GM18520 (cell line): ENCODE results near the gene NOL4L.
"Not testable (repeated sequence)": the region's sequence is repeated elsewhere in the genome, so short reads cannot be mapped to it uniquely, and the experiment has no call there.

Source experiments
- ATAC-seq: cut with Tn5 transposase; IDR thresholded peaks from one replicate; pipeline ENCODE4 v1.9.1; 2021; ENCODE audit not compliant: unreplicated experiment

Gene NOL4L

DNA sequence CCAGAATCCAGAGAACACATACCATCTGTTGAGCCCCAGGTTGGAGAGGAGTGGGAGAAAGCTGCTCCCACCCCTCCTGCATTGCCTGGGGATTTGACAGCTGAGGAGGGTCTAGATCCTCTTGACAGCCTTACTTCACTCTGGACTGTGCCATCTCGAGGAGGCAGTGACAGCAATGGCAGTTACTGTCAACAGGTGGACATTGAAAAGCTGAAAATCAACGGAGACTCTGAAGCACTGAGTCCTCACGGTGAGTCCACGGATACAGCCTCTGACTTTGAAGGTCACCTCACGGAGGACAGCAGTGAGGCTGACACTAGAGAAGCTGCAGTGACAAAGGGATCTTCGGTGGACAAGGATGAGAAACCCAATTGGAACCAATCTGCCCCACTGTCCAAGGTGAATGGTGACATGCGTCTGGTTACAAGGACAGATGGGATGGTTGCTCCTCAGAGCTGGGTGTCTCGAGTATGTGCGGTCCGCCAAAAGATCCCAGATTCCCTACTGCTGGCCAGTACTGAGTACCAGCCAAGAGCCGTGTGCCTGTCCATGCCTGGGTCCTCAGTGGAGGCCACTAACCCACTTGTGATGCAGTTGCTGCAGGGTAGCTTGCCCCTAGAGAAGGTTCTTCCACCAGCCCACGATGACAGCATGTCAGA lies 149.6 kb downstream of the NOL4L start:
- ATAC-seq = no peak

DNA sequence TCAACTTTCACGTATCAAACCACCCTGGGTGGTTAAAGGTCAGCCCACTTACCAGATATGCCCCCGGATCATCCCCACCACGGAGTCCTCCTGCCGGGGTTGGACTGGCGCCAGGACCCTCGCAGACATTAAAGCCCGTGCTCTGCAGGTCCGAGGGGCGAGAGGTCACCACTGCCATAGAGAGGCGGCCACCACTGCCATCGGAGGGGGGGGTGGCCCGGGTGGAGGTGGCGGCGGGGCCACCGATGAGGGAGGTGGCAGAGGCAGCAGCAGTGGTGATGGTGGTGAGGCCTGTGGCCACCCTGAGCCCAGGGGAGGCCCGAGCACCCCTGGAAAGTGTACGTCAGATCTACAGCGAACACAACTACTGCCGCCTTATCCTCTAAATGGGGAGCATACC lies 150.7 kb downstream of the NOL4L start:
- ATAC-seq = no peak

DNA sequence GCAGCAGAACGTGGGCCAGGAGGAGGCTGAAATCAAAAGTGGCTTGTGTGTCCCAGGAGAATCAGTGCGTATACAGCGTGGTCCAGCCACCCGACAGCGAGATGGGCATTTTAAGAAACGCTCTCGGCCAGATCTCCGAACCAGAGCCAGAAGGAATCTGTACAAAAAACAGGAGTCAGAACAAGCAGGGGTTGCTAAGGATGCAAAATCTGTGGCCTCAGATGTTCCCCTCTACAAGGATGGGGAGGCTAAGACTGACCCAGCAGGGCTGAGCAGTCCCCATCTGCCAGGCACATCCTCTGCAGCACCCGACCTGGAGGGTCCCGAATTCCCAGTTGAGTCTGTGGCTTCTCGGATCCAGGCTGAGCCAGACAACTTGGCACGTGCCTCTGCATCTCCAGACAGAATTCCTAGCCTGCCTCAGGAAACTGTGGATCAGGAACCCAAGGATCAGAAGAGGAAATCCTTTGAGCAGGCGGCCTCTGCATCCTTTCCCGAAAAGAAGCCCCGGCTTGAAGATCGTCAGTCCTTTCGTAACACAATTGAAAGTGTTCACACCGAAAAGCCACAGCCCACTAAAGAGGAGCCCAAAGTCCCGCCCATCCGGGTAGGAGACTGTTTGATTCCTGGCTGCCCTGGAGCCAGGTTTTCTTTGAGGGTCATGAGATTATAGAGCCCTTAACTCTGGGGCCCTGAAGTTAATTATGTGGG lies 151.7 kb downstream of the NOL4L start:
- no peak for ATAC-seq

- no peak for ATAC-seq
These were observed 152.9 kb downstream of the NOL4L start for GRCh38 chr20:32432277-32432676.

- no peak for ATAC-seq
These were observed 153.7 kb downstream of the NOL4L start for GRCh38 chr20:32431457-32431856.

DNA sequence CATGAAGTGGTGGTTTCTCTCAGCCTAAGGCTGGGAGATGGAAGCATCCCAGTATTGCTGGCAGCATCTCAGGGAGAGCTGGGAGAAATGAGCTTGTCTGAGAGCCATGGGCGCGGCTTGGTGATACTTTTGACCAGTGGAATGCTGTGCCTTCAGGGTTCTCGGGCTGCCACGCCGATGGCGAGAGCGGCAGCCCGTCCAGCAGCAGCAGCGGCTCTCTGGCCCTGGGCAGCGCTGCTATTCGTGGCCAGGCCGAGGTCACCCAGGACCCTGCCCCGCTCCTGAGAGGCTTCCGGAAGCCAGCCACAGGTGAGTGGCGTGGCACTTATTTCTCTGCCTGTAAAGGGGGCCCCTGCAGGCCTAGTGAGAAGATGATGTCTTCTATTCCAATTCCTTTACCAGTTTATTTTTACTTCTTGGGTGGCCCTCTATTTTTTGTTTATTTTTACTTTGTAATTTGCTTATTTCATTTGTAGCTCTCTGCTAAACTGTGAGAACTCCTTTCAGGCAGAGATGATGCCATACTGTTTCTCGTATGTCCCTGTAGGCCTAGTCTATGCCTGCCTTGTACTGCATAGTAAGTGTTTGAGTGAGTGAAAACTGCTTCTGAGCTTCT lies 155.3 kb downstream of the NOL4L start:
- no peak for ATAC-seq

DNA sequence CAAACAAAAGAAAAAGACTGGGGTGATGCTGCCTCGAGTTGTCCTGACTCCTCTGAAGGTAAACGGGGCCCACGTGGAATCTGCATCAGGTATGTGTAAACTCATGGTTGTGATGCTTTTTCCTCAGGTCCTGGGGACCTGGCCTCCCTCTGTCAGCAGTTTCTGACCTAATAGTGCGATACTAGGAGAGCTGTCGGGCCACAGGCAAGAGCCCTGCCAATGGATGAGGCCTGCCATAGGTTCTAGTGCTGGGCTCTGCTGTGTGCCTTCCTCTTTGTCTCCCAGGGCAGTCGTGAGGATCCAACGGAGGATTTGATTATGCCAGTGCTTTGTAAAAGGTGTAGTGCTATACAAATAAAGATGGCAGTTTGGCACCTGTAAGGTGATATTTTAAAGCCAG lies 155.8 kb downstream of the NOL4L start:
- no peak for ATAC-seq

DNA sequence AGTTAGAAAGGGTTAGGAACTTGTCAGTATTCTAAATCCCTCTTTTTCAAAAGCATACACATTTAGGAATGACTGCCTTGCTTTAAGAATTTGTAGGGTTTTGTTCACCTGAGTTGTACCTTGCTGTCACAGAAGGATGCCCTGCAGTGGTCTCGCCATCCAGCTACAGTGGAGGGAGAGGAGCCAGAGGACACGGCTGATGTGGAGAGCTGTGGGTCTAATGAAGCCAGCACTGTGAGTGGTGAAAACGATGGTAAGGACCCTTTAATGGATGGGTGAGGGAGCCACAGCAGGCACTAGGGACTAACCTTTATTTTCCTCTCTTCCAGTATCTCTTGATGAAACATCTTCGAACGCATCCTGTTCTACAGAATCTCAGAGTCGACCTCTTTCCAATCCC lies 157.1 kb downstream of the NOL4L start:
- no peak for ATAC-seq

DNA sequence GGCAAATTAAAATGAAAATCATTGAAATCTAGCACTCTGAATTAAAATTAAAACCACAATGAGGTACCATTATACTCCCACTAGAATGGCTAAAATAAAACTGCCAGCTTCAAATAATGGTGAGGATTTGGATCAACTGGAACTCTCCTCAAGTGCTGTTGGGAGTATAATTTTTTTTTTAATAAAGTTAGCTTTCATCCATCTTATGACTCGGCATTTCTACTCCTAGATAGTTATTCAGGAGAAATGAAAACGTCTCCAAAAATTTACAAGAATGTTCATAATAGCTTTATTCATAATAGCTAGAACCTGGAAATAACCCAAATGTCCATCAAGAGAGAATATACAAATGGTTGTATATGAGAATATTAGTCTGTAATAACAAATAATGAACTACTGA lies 163.8 kb downstream of the NOL4L start:
- no peak for ATAC-seq

DNA sequence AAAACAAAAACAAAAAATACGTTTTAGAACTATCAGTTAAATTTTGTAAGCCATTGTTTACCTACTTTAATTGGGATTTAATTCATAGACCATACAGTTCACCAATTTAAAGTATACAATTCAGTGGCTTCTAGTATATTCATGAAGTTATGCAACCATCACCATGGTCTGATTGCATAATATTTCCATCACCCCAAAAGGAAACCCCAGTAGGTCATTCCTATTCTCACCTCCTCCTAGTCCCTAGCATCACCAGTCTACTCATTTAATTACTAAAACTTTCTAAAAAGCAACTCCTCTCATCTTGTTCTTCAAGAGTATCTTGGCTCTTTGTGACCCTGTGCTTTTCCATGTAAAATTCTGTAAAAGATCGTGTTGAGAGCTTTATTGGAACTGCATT lies 166.8 kb downstream of the NOL4L start:
- ATAC-seq = no peak

- ATAC-seq = no peak
These were observed 168.9 kb downstream of the NOL4L start for GRCh38 chr20:32416206-32416605.

DNA sequence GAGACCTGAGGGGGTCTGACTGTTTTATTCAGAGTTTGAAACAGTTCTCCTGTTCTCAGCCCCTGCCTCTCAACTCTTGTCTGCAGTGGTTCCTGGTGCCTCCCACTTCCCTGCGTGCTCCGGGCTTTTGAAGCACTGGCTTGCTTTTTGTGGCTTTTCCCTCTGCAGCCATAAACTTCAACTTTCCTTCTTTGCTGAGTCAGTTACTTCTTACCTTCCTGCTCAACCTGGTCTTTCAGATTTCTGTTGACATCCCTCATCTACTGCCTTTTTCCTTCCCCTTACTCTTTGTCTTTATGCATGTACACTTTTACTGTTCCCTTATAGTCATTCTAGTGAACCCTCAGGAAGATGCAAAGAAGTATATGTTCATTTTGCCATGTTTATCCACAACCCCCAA lies 169.6 kb downstream of the NOL4L start:
- ATAC-seq = no peak

- ATAC-seq = no peak
These were observed 173.0 kb downstream of the NOL4L start for GRCh38 chr20:32411955-32412706.

DNA sequence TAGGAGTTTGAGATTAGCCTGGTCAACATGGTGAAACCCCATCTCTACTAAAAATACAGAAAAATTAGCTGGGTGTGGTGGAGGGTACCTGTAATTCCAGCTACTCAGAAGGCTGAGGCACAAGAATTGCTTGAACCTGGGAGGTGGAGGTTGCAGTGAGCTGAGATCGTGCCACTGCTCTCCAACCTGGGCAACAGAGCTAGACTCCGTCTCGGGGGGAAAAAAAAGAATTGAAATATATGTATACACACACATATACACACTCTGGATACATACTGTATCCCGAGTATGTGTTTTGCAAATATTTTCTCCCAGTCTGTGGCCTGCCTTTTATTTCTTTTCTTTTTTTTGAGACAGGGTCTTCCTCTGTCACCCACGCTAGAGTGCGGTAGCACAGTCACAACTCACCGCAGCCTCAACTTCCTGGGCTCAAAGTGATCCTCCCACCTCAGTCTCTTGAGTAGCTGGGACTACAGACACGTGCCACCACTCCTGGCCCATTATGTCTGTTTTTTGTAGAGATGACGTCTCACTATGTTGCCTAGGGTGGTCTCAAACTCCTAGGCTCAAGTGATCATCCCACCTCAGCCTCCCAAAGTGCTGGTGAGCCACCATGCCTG lies 177.9 kb downstream of the NOL4L start:
- ATAC-seq = not testable (repeated sequence)

GRCh38 chr20:32406701-32407100 lies 178.4 kb downstream of the NOL4L start:
- ATAC-seq = no peak

DNA sequence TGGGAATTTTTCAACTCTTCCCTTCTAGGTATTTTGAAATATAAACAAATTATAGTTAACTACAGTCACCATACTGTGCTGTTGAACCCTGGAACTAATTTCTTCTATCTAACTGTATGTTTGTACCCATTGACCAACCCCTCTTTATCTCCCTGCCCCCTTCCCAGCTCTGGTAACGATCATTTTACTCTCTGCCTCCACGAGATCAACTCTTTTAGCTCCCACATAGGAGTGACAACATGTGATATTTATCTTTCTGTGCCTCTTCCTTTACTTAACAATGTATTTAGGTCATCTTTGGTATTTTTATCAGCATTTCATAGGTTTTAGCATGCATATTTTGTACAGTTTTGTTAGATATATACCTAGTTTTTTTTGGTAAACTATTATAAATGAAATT lies 181.1 kb downstream of the NOL4L start:
- no peak for ATAC-seq

GRCh38 chr20:32400476-32400875 lies 184.7 kb downstream of the NOL4L start:
- ATAC-seq = no peak

GRCh38 chr20:32397567-32398084 lies 187.5 kb downstream of the NOL4L start:
- no peak for ATAC-seq

- ATAC-seq = no peak
These were observed 188.4 kb downstream of the NOL4L start for GRCh38 chr20:32396646-32397160.

DNA sequence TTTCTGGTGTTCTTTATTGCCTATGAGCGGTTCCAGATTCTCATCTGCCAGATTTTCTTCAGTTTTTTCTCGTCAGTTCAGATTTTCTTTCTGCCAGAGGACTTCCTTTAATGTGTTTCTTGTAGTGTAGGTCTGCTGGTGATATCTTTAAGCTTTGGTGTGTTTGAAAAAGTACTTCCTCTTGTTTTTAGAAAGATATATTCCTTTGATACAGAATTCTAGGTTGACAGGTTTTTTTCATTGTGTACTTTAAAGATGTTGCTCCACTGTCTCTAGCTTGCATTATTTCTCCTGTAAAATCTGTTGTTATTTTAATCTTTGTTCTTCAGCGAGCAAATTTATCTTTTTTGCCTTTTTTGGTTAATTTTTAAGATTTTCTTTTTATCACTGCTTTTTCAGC lies 190.1 kb downstream of the NOL4L start:
- no peak for ATAC-seq
